ENCODE data around the gene TNFRSF12A.
A peak's percentile ranks its signal among the peaks of the same experiment; 100 is the strongest.

Gene TNFRSF12A

DNA sequence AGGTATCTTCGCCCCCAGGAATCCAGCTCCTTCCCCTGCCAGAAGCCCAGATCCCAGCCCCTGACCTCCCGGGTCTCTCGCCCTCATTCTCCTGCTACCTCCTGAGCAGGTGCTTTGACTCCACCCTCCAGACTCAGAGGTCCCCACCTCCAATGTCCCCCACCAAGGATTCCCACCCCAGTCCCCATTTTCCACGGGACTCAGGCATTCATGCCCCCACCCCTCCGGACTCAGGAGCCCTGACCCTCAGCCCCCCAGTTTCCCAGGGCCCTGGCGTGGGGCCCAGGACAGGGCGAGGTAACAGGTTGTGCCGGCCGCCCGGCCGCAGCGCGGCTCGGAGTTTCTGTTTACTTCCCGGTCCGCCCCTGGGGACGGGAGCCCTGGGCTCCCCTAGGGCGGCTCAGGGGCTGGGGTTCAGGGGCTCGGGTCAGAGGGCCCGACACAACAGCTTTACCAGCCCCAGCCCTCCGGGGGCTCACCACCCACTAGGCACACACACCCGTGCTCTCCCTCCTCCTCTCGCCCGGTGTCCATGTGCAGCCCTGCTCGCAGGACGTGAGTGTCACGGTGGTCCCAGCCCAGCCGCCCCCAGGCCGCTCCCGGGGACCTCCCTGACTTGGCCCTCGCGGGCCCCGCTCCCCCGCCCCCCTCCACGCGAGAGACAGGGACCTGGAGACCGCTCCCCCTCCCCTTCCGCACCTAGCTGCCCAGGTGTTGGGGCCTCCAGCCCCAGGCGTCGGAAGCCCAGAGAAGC is 16.0 kb downstream of the TNFRSF12A start:
- H3K4me2 ChIP-seq (ENCODE audit: low read length), result peak overlapping the region; percentile 41

DNA sequence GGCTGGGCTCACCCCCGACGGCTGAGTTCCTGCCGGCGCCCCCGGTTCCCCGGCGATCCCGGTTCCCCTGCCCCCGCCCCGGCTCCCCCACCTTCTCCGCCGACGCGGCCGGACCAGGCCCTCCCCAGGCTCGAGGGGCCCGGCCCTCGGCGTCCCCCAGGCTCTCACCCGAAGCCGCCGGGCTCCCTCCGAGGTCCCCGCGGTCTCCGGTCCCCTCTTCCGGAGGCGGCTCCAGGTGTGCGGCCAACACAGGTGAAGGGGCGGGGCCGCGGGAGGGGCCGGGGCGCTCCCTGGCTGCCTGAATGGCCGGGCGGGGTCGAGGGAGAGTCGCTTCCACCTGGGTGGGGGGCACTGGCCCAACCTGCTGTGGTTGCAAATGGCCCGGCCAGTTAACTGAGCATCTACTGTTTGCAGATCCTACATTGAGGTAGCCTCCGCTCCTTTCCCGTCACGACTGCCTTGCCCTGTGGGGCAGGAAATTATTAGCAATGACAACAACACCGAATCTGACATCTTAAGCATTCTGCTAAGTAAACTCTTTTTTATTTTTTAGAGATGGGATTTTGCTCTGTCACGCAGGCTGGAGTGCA is 16.7 kb downstream of the TNFRSF12A start, which contains the start of gene BICDL2:
Gene BICDL2 (minus strand): TSS at position 219 of the 590 bp plus-strand sequence. CDS start 1,448 bp downstream, outside the sequence.
- Histone ChIP-seq H3K79me2 (ENCODE audit: low read length) (no peaks in the 10 kb centered on the region), H3K9ac (ENCODE audit: low read length) (no peak within 1 kb of the TSS), H2AFZ (ENCODE audit: low read depth, low read length) (no peak within 1 kb of the TSS), H3K27ac (ENCODE audit: low read length) (no peak within 1 kb of the TSS), H3K4me1 (ENCODE audit: low read length) (peaks cover 20% of the 10 kb centered on the region), H3K9me3 (ENCODE audit: insufficient read depth, low read length) (no peaks in the 10 kb centered on the region), H3K27me3 (ENCODE audit: low read depth, low read length) (peaks cover 20% of the 10 kb centered on the region), H3K36me3 (replicated peaks; ENCODE audit: low read depth, low read length) (no peaks in the 10 kb centered on the region), H4K20me1 (ENCODE audit: insufficient read depth, low read length) (no peaks in the 10 kb centered on the region), H3K4me3 (ENCODE audit: low read length) (peak within 1 kb of the TSS; percentile 51), H3K4me2 (ENCODE audit: low read length) (peak within 1 kb of the TSS; percentile 41)
- TF ChIP-seq, protein P1, sequence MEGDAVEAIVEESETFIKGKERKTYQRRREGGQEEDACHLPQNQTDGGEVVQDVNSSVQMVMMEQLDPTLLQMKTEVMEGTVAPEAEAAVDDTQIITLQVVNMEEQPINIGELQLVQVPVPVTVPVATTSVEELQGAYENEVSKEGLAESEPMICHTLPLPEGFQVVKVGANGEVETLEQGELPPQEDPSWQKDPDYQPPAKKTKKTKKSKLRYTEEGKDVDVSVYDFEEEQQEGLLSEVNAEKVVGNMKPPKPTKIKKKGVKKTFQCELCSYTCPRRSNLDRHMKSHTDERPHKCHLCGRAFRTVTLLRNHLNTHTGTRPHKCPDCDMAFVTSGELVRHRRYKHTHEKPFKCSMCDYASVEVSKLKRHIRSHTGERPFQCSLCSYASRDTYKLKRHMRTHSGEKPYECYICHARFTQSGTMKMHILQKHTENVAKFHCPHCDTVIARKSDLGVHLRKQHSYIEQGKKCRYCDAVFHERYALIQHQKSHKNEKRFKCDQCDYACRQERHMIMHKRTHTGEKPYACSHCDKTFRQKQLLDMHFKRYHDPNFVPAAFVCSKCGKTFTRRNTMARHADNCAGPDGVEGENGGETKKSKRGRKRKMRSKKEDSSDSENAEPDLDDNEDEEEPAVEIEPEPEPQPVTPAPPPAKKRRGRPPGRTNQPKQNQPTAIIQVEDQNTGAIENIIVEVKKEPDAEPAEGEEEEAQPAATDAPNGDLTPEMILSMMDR (IDR thresholded peaks at IDR 0.05; ENCODE audit: low read depth, low read length), result no peak
- no peak for TF ChIP-seq EZH2phosphoT487 (IDR thresholded peaks at IDR 0.05; ENCODE audit: low read depth)

More for the DNA sequence above, 16.0 kb downstream of the TNFRSF12A start:
- Histone ChIP-seq H3K79me2 (ENCODE audit: low read length) (no peaks in the 10 kb centered on the region), H3K4me3 (ENCODE audit: low read length) (peak overlapping the region; percentile 51), H4K20me1 (ENCODE audit: insufficient read depth, low read length) (no peaks in the 10 kb centered on the region), H3K27me3 (ENCODE audit: low read depth, low read length) (peaks cover 20% of the 10 kb centered on the region), H2AFZ (ENCODE audit: low read depth, low read length) (no peak overlapping the region), H3K9ac (ENCODE audit: low read length) (no peak overlapping the region), H3K27ac (ENCODE audit: low read length) (no peak overlapping the region), H3K36me3 (replicated peaks; ENCODE audit: low read depth, low read length) (no peaks in the 10 kb centered on the region), H3K9me3 (ENCODE audit: insufficient read depth, low read length) (no peaks in the 10 kb centered on the region), H3K4me1 (ENCODE audit: low read length) (peaks cover 23% of the 10 kb centered on the region)
- TF ChIP-seq EZH2phosphoT487 (IDR thresholded peaks at IDR 0.05; ENCODE audit: low read depth), result no peak
- TF ChIP-seq, protein P1 (IDR thresholded peaks at IDR 0.05; ENCODE audit: low read depth, low read length), result no peak

DNA sequence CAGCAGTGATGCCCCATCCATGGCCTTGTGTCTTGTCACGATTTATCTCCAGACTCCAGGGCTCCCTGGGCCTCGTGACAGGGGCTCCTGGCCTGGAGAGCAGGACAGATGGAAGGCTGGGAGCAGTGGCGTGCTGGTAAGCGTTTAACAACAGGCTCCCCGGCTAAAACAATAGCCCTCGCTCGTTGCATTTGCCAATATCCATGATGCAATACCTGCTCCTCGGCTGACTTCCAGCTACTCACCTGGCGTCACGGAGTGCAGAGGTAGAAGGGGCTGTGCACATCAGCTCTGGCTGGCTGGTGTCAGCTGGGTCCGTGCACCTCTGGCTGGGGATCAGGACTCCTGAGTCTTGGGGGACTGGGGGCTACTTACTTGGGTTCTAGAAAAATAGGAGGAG is 18.1 kb downstream of the TNFRSF12A start:
- peaks cover 20% of the 10 kb centered on the region for H3K27me3 ChIP-seq (ENCODE audit: low read depth, low read length)
- H3K36me3 ChIP-seq (replicated peaks; ENCODE audit: low read depth, low read length), result no peaks in the 10 kb centered on the region
- no peak for TF ChIP-seq EZH2phosphoT487 (IDR thresholded peaks at IDR 0.05; ENCODE audit: low read depth)
- TF ChIP-seq, protein P1 (IDR thresholded peaks at IDR 0.05; ENCODE audit: low read depth, low read length), result no peak
- no peak overlapping the region for H3K27ac ChIP-seq (ENCODE audit: low read length)
- H4K20me1 ChIP-seq (ENCODE audit: insufficient read depth, low read length), result no peaks in the 10 kb centered on the region
- no peak overlapping the region for H3K4me3 ChIP-seq (ENCODE audit: low read length)
- peaks cover 6% of the 10 kb centered on the region for H3K4me1 ChIP-seq (ENCODE audit: low read length)
- no peaks in the 10 kb centered on the region for H3K79me2 ChIP-seq (ENCODE audit: low read length)
- H3K9ac ChIP-seq (ENCODE audit: low read length), result no peak overlapping the region
- no peak overlapping the region for H2AFZ ChIP-seq (ENCODE audit: low read depth, low read length)
- no peak overlapping the region for H3K4me2 ChIP-seq (ENCODE audit: low read length)
- H3K9me3 ChIP-seq (ENCODE audit: insufficient read depth, low read length), result no peaks in the 10 kb centered on the region

DNA sequence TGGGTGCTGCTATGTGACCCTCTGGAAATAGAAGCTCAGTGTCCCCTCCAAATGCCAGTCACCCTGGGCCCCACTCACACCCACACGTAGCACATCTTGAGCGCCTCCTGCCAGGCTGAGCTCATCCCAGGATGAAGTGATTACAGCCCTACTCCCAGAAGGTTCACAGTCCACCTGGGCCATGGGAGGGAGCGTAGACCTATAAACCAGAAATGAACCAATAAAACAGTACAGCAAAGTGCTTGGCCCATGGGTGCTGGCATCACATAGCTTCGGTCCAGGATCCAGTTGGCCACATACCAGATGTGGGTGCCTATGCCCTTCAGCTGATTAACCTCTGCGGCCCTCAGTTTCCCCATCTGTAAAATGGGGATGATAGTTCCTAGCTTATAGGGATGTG is 18.7 kb downstream of the TNFRSF12A start:
- H3K4me2 ChIP-seq (ENCODE audit: low read length), result no peak overlapping the region
- H3K27me3 ChIP-seq (ENCODE audit: low read depth, low read length), result peaks cover 16% of the 10 kb centered on the region
- TF ChIP-seq, protein P1 (IDR thresholded peaks at IDR 0.05; ENCODE audit: low read depth, low read length), result no peak
- no peak for TF ChIP-seq EZH2phosphoT487 (IDR thresholded peaks at IDR 0.05; ENCODE audit: low read depth)
- H3K4me1 ChIP-seq (ENCODE audit: low read length), result peaks cover 2% of the 10 kb centered on the region; the same call in 1 of the 2 replicates
- no peaks in the 10 kb centered on the region for H3K36me3 ChIP-seq (replicated peaks; ENCODE audit: low read depth, low read length)
- H3K9me3 ChIP-seq (ENCODE audit: insufficient read depth, low read length), result no peaks in the 10 kb centered on the region
- no peak overlapping the region for H3K27ac ChIP-seq (ENCODE audit: low read length)
- H2AFZ ChIP-seq (ENCODE audit: low read depth, low read length), result no peak overlapping the region
- H3K4me3 ChIP-seq (ENCODE audit: low read length), result no peak overlapping the region
- no peak overlapping the region for H3K9ac ChIP-seq (ENCODE audit: low read length)
- H4K20me1 ChIP-seq (ENCODE audit: insufficient read depth, low read length), result no peaks in the 10 kb centered on the region
- H3K79me2 ChIP-seq (ENCODE audit: low read length), result no peaks in the 10 kb centered on the region
